Neural cell (in vitro differentiated cells): ENCODE measurements around the gene FAM237B.

Experiments
- CTCF ChIP-seq: fragments of 450-650 bp; IDR thresholded peaks from 2 replicates; pipeline ENCODE4 v1.5.1; 2014; ENCODE audit warnings: antibody characterized with exemption, mild to moderate bottlenecking, moderate library complexity; ENCODE audit not compliant: poor library complexity, severe bottlenecking
- EZH2 ChIP-seq: fragments of 200-600, 300-800 bp; shearing (Covaris generic), sonication (generic); IDR thresholded peaks from 2 replicates; pipeline ENCODE4 v1.6.1; 2014; ENCODE audit warnings: antibody characterized with exemption, low read length, borderline replicate concordance, mild to moderate bottlenecking; ENCODE audit not compliant: insufficient read depth, poor library complexity, severe bottlenecking
- POLR2AphosphoS5 ChIP-seq: IDR thresholded peaks from 2 replicates; pipeline ENCODE4 v1.6.1; 2012
- RAD21 ChIP-seq: fragments of 450-650 bp; conservative IDR thresholded peaks from 2 replicates; pipeline ENCODE4 v1.6.1; 2014; ENCODE audit warnings: antibody characterized with exemption, mild to moderate bottlenecking, moderate library complexity

- TF ChIP-seq CTCF (no peak), EZH2 (no peak), RAD21 (no peak), POLR2AphosphoS5 (no peak)
These were observed 8.4 kb downstream of the FAM237B start for GRCh38 chr7:90312745-90313144.
